Hepatocyte (in vitro differentiated cells): Measurements from ENCODE around the gene FMN1.

Experiments
- EZH2 ChIP-seq: fragments of 200-600 bp; sonication (generic); IDR thresholded peaks from 2 replicates; pipeline ENCODE4 v1.6.1; 2016; ENCODE audit warnings: antibody characterized with exemption, mild to moderate bottlenecking, borderline replicate concordance
- EZH2phosphoT487 ChIP-seq: fragments of 200-600 bp; sonication (generic); IDR thresholded peaks from one replicate; pipeline ENCODE4 v1.6.1; 2018; ENCODE audit warnings: antibody characterized with exemption, mild to moderate bottlenecking, low read depth, moderate library complexity; ENCODE audit not compliant: unreplicated experiment, severe bottlenecking
- TF ChIP-seq, protein P1 (sequence below): fragments of 200-600 bp; sonication (generic); IDR thresholded peaks from 2 replicates; pipeline ENCODE4 v1.5.1; 2016; ENCODE audit warnings: antibody characterized with exemption, mild to moderate bottlenecking; ENCODE audit not compliant: poor library complexity

DNA sequence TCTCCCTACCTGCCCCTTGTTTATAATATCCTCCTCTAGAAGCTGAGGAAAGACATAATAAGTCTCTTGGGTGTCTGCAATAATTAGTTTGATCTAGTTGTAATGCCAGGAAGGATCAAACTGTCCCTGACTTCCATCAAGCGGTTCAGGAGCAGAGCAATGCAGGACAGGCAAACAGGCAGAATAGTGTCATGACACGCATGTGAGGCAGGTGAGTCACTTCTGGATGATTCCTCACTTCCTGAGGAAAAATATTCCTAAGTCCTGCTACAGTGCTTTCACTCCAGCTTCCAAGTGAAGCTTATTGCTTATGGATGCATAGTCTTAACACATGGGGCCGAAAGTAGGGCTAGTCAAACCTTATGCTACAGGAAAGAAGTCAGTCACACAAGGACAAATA lies 390.9 kb downstream of the FMN1 start:
- TF ChIP-seq, protein P1, sequence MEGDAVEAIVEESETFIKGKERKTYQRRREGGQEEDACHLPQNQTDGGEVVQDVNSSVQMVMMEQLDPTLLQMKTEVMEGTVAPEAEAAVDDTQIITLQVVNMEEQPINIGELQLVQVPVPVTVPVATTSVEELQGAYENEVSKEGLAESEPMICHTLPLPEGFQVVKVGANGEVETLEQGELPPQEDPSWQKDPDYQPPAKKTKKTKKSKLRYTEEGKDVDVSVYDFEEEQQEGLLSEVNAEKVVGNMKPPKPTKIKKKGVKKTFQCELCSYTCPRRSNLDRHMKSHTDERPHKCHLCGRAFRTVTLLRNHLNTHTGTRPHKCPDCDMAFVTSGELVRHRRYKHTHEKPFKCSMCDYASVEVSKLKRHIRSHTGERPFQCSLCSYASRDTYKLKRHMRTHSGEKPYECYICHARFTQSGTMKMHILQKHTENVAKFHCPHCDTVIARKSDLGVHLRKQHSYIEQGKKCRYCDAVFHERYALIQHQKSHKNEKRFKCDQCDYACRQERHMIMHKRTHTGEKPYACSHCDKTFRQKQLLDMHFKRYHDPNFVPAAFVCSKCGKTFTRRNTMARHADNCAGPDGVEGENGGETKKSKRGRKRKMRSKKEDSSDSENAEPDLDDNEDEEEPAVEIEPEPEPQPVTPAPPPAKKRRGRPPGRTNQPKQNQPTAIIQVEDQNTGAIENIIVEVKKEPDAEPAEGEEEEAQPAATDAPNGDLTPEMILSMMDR: no peak
- TF ChIP-seq EZH2: no peak
- TF ChIP-seq EZH2phosphoT487: no peak
